HG03025 (cell line): Measurements from ENCODE around the gene CTNND2.

ENCODE experiments used
- ATAC-seq: cut with Tn5 transposase; IDR thresholded peaks from one replicate; pipeline ENCODE4 v1.9.1; 2021; ENCODE audit warnings: mild to moderate bottlenecking, moderate library complexity; ENCODE audit not compliant: unreplicated experiment, low FRiP score

CTNND2 gene

DNA sequence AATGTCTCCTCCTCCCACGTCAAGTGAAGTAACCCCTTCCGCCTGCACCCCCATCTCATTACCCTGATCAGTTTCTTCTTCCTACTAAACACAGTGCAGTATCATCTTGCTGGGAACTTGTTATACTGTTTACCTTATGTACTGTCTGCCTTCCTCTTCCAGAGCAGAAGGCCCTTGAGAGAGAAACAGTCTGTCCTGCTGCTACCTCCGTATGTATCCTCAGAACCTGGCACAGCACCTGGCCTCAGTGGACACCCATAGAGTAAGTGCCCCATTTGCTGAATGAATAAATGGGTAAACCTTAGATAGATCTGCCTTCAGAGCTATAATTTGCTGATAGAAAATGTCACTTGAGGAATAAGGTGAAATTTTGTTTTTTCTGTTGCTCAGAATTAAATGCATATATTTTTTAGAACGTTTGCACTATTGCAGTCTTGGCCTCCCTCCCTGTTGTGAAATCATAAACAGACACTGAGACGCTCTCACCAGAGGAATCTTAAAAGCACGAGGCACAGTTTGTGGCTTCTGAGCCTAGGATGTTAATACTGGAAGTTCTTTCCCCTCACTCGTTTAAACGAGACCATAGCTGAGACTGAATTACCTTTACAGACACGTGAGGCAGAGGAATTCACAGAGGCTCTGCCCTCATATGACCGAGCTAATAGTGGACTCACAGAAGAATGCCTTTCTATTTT, 920.1 kb downstream of the CTNND2 start:
- no peak for ATAC-seq

DNA sequence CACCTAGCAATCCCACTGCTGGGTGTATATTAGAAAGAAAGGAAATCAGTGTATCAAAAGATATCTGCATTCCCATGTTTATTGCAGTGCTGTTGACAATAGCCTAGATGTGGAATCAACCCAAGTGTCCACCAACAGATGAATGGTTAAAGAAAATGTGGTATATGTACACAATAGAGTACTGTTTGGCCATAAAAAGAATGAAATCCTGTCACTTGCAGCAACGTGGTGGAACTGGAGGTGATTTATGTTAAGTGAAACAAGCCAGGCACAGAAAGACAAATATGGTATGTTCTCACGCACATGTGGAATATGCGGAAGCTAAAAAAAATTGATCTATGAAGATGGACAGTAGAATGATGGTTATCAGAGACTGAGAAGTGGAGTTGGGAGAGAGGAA, 921.6 kb downstream of the CTNND2 start:
- ATAC-seq = no peak

DNA sequence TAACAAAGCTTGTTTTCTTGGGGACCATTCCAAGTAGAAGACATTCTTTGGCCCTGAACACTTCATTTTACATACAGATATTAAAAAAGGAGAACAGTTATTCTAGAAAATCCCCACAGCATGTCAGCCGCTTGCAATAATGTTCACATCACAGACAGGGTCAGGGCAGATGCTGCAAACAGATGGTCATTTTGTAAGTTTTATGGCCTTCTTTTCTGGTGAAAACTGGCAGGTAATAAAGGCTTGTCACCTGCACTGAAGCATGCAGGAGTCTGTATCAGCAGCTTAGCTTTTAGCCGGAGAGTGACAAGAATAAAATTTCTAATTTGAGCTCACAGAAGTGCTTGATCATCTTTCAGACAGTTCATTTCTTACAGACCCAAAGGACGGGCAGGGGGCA, 922.3 kb downstream of the CTNND2 start:
- ATAC-seq = no peak

- ATAC-seq = no peak
Measured at GRCh38 chr5:10977011-10977410, 927.2 kb downstream of the CTNND2 start.

GRCh38 chr5:10975945-10976344, 928.3 kb downstream of the CTNND2 start:
- no peak for ATAC-seq

DNA sequence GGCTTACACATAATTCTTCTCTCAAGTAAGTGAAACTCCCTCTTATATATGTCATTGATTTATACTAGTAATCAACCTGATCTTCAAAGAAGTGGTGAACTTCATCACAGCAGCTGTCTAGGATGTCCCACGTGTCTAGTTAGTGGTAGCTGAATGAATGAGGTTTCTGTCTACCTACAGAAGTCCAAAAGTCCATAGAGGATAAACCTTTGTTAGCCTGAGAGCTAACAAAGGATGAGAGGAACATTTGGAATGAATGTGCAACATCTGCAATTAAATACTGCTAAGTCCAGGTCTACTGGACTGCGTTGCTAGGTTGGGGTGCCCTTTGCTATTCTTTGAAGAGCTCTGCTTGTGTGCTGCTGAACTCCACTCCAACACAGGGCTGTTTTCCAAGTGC, 929.4 kb downstream of the CTNND2 start:
- ATAC-seq = no peak

GRCh38 chr5:10973316-10973715, 930.9 kb downstream of the CTNND2 start:
- no peak for ATAC-seq

DNA sequence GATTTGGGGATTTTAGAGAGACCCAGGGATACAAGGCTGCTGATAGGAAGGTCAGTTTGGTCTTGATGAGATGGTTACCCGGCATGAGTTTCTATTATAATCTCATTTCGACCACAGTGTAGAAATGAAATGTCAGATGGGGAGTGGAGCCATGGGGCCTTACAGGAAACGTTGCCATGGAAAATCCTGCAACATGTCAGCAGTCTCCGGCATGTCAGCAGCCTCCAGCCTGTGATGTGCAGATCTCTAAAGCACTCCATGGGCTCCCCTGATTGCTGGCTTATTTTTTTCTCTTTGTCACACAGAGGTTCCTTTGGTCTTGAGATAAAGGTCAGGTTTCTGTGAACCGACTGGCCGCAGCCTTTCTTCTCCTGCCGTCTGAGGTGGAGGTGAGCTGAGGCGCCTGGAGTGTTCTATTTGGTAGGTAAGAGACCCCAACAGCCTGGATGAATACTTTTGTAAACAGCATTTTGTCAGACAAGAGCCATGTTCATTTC, 934.5 kb downstream of the CTNND2 start:
- no peak for ATAC-seq

DNA sequence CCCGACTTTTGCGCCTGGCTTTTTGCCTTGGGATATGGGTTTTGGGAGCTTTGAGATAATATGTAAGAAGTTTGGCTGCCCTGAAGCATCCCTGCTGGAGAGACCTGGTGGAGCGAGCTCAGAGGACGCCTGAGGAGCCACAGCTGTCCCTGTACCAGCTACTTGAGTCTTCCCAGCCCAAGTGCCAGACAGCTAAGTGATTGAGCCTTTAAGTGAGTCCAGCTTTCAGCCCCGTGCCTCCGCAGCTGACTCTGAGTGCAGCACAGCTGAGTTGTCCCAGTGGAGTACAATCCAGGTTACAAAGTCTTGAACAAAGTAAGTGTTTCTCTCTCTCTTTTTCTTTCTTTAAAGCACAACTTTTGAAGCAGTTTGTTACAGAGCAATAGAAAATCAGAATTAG, 939.4 kb downstream of the CTNND2 start:
- ATAC-seq = no peak

GRCh38 chr5:10958728-10959127, 945.5 kb downstream of the CTNND2 start:
- ATAC-seq = no peak

GRCh38 chr5:10949856-10950630, 954.2 kb downstream of the CTNND2 start:
- ATAC-seq = no peak

DNA sequence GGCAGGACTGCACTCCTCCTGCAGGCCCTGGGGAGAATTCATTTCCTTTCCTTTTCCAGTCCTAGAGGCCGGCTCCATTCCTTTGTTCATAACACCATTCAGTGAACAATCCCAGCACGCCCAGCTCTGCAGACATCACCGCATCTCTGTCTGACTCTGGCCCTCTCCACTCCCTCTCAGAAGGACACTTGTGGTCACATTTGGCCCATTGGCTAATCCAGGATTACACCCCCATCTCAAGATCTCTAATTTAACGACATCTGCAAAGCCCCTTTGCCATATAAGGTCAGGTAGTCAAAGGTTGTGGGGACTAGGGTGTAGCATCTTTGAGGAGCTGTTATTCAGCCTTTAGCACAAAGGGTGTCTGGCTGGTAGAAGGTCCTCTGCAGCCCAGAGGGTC, 958.2 kb downstream of the CTNND2 start:
- ATAC-seq = no peak

GRCh38 chr5:10941900-10942299, 962.3 kb downstream of the CTNND2 start:
- no peak for ATAC-seq

- ATAC-seq = no peak
Measured at GRCh38 chr5:10936081-10936855, 968.0 kb downstream of the CTNND2 start.

- no peak for ATAC-seq
Measured at GRCh38 chr5:10935536-10935935, 968.7 kb downstream of the CTNND2 start.

GRCh38 chr5:10934783-10935355, 969.4 kb downstream of the CTNND2 start:
- ATAC-seq = no peak

DNA sequence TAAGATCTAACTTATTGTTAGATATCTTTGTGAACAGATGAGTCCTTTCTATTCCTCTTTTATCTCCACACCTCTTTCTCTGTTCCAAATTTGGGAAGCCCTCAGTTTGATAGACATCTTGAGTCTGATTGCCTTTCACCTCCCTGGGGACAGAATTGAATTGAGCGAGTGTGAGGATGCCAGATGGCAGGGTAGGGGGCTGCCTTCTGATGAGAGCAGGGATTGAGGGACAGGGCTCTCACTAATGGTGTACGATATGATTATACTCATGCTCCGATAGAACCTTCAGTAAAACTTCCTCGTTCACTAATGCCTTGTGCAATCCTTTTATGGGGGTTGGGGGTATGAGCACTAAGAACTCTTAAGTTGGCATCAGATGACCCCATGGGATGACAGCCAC, 971.1 kb downstream of the CTNND2 start:
- no peak for ATAC-seq

DNA sequence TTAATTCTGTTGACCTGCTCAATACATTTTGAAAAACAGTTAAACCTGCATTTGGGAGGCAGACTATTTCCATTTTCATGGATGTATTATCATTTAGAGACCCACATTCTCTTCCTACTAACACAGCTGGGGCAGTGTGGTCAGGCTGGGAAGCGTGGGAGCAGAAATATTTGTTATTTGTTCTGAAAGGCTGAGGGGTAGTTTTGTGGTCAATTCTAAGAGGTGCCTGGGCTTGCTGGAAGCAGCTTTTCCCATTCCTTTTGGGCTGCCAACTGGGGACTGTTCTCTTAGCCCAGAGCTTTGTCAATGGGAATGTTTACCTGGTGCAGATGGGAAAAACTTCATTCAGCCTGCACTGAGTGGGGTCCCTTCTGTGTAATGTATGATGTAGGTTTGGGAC, 971.8 kb downstream of the CTNND2 start:
- no peak for ATAC-seq

- no peak for ATAC-seq
Measured at GRCh38 chr5:10927608-10928007, 976.6 kb downstream of the CTNND2 start.

GRCh38 chr5:10923310-10923709, 980.9 kb downstream of the CTNND2 start:
- no peak for ATAC-seq
